Fibroblast of lung (primary cell): ENCODE measurements around the gene PRKAG3. TPM values are rescaled to one million over a fixed set of nuclear protein-coding genes. Genes with fewer than 3 reads are reported as not detected.

Experiments
- DNase-seq, 2 donors: peaks; one replicate each; pipeline versions ENCODE4 v3.0.0 to v3.0.0-alpha.2; 2010; ENCODE audit warnings: low read depth in 2 of 2
- H2AFZ ChIP-seq: 2 replicates; pipeline ENCODE4 v1.5.1; 2012; ENCODE audit warnings: low read length, control low read depth, inconsistent platforms
- H3K27ac ChIP-seq: 2 replicates; pipeline ENCODE4 v1.5.1; 2011; ENCODE audit warnings: low read length, control low read depth; ENCODE audit not compliant: insufficient read depth
- H3K27me3 ChIP-seq: 2 replicates; pipeline ENCODE4 v1.5.1; 2011; ENCODE audit warnings: mild to moderate bottlenecking, low read length; ENCODE audit not compliant: control insufficient read depth, insufficient read depth
- H3K36me3 ChIP-seq: 2 replicates; pipeline ENCODE4 v1.5.1; 2011; ENCODE audit warnings: low read length; ENCODE audit not compliant: control insufficient read depth, insufficient read depth
- H3K4me1 ChIP-seq: 2 replicates; pipeline ENCODE4 v1.5.1; 2011; ENCODE audit warnings: low read length; ENCODE audit not compliant: control insufficient read depth, insufficient read depth; ENCODE audit errors: extremely low read depth
- H3K4me2 ChIP-seq: 2 replicates; pipeline ENCODE4 v1.5.1; 2011; ENCODE audit warnings: low read length, control low read depth; ENCODE audit not compliant: insufficient read depth; ENCODE audit errors: extremely low read depth
- H3K4me3 ChIP-seq, 4 experiments: fragments of 200-600 bp in 1 of 4; sonication (generic) in 1 of 4; replicated peaks in 1 of 4; 2 replicates each; pipeline ENCODE4 v1.5.1; 2011 to 2016; ENCODE audit warnings: low read length in 4 of 4, low read depth in 3 of 4, mild to moderate bottlenecking in 3 of 4, control low read depth in 2 of 4, inconsistent platforms in 1 of 4, mixed read lengths in 1 of 4; ENCODE audit not compliant: insufficient read depth in 1 of 4; ENCODE audit errors: control extremely low read depth in 1 of 4
- H3K79me2 ChIP-seq: 2 replicates; pipeline ENCODE4 v1.5.1; 2012; ENCODE audit warnings: mild to moderate bottlenecking, low read length, inconsistent platforms; ENCODE audit not compliant: control insufficient read depth, insufficient read depth
- H3K9ac ChIP-seq: 2 replicates; pipeline ENCODE4 v1.5.1; 2011; ENCODE audit warnings: mild to moderate bottlenecking, low read length, control low read depth; ENCODE audit not compliant: insufficient read depth
- H3K9me3 ChIP-seq: 2 replicates; pipeline ENCODE4 v1.5.1; 2012; ENCODE audit warnings: low read depth, low read length; ENCODE audit not compliant: control insufficient read depth, insufficient read depth
- H4K20me1 ChIP-seq: 2 replicates; pipeline ENCODE4 v1.5.1; 2011; ENCODE audit warnings: low read length; ENCODE audit not compliant: control insufficient read depth, insufficient read depth; ENCODE audit errors: extremely low read depth
- CTCF ChIP-seq, 2 donors: IDR thresholded peaks in 1 of 2; conservative IDR thresholded peaks in 1 of 2; 1 replicate in 1 of 2; 2 replicates in 1 of 2; pipeline ENCODE4 v1.5.1; 2011 to 2012; ENCODE audit warnings: low read length in 2 of 2, control low read depth in 1 of 2, inconsistent platforms in 1 of 2, low read depth in 1 of 2, mild to moderate bottlenecking in 1 of 2
- EZH2 ChIP-seq: IDR thresholded peaks from 2 replicates; pipeline ENCODE4 v1.5.1; 2012; ENCODE audit warnings: low read length, control low read depth, mild to moderate bottlenecking; ENCODE audit errors: missing control alignments
- polyA plus RNA-seq, 2 donors: library from polyadenylated mRNA; depleted of rRNA in 1 of 2; stranded (reverse) in 1 of 2; unstranded in 1 of 2; fragments of >200 nt; gene quantifications; 2 replicates each; pipeline ENCODE4 v1.2.1, GENCODE V29; 2011 to 2012; ENCODE audit warnings: missing spikeins in 1 of 2
- total RNA-seq: library from RNA; depleted of rRNA; stranded (reverse); fragments of >200 nt; gene quantifications from 2 replicates; pipeline ENCODE4 v1.2.1, GENCODE V29; 2014

PRKAG3 gene
- total and polyA plus RNA-seq, 2 donors (not counting 1 experiment from before 2014, with no cell fraction given), result 0.33 TPM; not detected in 1

DNA sequence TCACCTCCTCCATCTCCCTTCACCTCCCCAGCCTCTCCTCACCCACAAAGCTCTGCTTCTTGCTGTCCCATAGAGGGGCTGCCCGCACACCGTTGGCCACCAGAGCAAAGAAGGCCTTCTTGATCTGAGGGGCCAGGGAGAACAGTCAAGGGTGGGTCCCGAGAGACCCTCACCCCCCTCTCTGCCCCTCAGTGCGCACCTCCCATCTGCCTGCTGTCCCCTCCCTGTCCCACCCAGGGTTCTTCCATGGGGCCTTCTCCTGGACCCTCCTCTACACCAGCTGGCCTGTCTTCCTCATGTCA is 3.2 kb downstream of the PRKAG3 start:
- Histone ChIP-seq H3K36me3 (no peaks in the 10 kb centered on the region), H3K9me3 (no peaks in the 10 kb centered on the region), H3K9ac (no peak overlapping the region), H3K4me3 (no peak overlapping the region), H3K4me1 (no peaks in the 10 kb centered on the region), H3K27me3 (peaks cover 24% of the 10 kb centered on the region), H2AFZ (no peak overlapping the region), H3K27ac (no peak overlapping the region), H3K79me2 (no peaks in the 10 kb centered on the region), H3K4me2 (no peak overlapping the region), H4K20me1 (no peaks in the 10 kb centered on the region)
- no peak for DNase-seq
- no peak for TF ChIP-seq EZH2
- TF ChIP-seq CTCF (conservative IDR thresholded peaks at IDR 0.05 in 1 of 2, IDR thresholded peaks at IDR 0.05 in 1 of 2; ENCODE audit: low read depth in 1 of 2, low read length in 2 of 2), result no peak

DNA sequence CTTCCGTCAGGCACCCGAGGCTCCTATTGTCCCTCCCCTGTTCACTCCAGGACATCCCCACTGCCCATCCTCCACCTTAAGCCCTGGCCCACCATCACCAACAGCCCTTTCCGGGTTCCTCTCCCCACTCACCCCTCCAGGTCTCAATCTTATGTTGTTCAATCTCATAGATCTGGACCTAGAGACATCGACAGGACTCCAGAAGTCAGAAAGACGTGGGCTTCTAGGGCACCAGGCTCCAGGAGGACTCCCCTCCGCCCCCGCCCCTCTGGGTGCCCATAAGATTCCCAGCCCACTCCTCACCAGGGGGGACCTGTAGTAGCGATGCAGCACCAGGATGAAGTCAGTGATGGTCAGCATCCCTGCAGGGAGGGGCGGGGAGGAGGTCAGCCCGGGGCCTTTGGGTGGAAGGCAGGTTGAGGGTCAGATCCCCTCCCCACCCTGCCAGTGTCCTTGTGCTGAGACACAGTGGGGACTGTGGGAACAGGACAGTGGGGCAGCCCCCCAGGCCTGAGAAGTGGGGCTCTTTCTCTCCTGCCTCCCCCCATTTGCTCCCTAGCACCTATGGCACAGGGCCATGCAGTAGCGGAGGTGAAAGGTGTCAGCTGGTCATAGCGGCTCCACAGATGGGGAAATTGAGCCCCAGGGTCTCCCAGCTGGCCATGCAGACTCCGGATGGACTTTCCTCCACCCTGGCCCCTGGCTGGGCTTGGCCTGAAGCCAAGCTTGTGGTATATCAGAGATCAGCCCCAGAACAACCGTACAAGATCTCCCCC is 3.7 kb downstream of the PRKAG3 start:
- Histone ChIP-seq H3K27ac (no peak overlapping the region), H3K36me3 (no peaks in the 10 kb centered on the region), H3K4me1 (no peaks in the 10 kb centered on the region), H3K4me2 (no peak overlapping the region), H2AFZ (no peak overlapping the region), H4K20me1 (no peaks in the 10 kb centered on the region), H3K9ac (no peak overlapping the region), H3K9me3 (no peaks in the 10 kb centered on the region), H3K4me3 (no peak overlapping the region), H3K27me3 (peaks cover 19% of the 10 kb centered on the region), H3K79me2 (no peaks in the 10 kb centered on the region)
- DNase-seq, result no peak
- TF ChIP-seq EZH2 (no peak), CTCF (conservative IDR thresholded peaks at IDR 0.05 in 1 of 2, IDR thresholded peaks at IDR 0.05 in 1 of 2; ENCODE audit: low read depth in 1 of 2, low read length in 2 of 2) (no peak)

DNA sequence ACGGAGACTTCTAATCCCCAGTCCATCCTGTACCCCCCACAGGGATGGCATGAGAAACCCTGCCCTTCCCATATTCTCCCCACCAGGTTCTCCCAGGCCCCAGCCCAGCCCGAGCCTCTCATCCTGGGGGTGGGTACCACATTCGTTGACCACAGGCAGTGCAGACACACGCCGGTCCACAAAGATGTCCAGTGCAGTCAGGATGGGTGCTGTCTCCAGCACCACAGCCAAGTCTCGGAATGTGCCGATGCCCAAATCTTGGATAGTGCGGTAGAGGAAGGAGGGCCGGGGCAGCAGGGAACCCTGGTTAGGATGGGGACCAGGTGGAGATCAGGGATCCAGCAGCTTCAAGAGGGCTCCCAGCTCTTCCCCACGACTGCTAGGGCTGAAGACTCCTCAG is 4.8 kb downstream of the PRKAG3 start:
- Histone ChIP-seq H3K4me1 (no peaks in the 10 kb centered on the region), H3K36me3 (no peaks in the 10 kb centered on the region), H3K4me3 (no peak overlapping the region), H3K79me2 (no peaks in the 10 kb centered on the region), H3K9me3 (no peaks in the 10 kb centered on the region), H2AFZ (no peak overlapping the region), H3K27ac (no peak overlapping the region), H3K4me2 (no peak overlapping the region), H3K9ac (no peak overlapping the region), H4K20me1 (no peaks in the 10 kb centered on the region), H3K27me3 (peaks cover 13% of the 10 kb centered on the region)
- no peak for TF ChIP-seq CTCF (conservative IDR thresholded peaks at IDR 0.05 in 1 of 2, IDR thresholded peaks at IDR 0.05 in 1 of 2; ENCODE audit: low read depth in 1 of 2, low read length in 2 of 2)
- no peak for TF ChIP-seq EZH2
- no peak for DNase-seq
